NCI-H2029 treated with DMSO at 0.1 percent for 48 hours (cell line): ENCODE data around the gene H2BK1.

Source experiments
- DNase-seq: peaks from one replicate; lab custom pipeline; 2025; lab: John Stamatoyannopoulos, UW

The H2BK1 gene

GRCh38 chr7:151245360-151246101 lies 35.2 kb upstream of the H2BK1 start:
- no peak for DNase-seq

DNA sequence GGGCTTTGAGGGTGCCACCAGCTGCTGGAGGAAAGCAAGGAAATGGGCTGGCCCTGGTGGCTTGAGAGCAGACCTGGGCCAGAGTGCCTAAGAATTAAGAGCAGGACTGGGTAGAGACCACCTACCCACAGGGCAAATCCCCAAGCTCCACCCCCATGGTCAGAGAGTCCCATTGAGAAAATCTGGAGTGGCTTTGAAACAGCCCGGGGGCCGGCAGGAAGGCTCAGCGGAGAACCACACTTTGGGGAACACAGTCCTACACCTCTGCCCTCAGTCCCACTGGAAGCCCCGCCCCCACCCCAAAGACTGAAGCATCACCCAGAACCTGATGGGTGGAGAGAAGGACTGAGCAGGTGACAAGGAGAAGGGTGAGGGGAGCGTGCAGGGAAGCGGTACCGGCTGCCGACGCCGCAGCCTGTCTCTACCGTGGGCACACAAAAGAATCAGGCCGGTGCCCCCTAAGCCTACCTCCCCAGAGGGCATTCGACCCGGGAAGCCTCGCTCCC lies 34.6 kb upstream of the H2BK1 start:
- DNase-seq, result no peak

GRCh38 chr7:151244196-151244840 lies 34.0 kb upstream of the H2BK1 start:
- peak; percentile 25 for DNase-seq

DNA sequence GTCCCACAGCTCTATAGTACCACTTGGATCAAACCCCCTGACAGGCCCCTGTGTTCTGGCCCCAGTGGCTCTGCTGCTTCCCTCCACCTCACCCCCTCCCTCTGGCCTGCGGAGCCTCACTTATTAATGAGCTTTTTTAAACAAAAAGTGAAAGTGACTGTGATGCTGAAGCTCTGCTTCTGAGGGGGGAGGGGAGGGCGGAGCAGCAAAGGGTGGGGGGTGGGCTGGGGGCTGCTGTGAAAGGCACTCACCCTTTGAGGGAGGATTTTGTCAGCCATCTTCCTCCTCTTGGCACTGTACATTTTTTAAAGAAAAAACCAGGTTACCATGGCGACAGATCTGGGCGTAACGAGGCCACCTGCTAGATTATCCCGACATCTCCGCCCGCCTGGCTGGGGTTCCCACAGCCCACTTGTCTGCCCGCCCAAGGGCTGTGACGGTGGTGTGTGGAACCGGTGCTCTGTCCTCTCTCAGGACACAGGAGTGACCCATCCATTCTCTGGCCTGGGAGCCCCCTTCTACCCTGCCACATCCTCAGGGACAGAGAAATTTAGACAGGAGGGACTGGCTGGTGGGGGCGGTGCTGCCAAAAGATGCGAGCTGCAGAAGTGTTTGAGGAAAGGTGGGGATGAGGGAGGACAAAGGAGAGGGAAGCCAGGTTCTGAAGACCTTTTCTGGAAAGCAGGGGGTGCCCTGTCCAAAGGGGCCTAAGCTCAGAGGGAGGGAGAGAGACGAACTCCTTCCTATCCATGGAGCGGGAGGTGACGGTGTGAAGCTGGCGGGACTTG lies 33.3 kb upstream of the H2BK1 start:
- DNase-seq, result no peak

DNA sequence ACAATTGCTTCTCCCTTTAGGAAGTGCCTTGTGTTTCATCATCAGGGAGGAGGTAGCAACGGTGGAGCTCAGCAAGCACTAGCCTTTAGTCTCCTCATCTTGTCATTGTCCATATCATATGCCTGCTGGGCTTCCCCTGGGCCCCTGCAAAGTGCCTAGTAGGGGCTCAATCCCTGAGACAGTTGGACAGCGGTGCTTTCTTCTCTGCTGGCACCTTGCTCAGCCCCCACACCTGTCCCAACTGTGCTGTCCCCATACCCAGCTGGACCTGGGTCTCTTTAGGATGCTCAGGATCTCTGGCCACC lies 32.7 kb upstream of the H2BK1 start:
- DNase-seq, result no peak

DNA sequence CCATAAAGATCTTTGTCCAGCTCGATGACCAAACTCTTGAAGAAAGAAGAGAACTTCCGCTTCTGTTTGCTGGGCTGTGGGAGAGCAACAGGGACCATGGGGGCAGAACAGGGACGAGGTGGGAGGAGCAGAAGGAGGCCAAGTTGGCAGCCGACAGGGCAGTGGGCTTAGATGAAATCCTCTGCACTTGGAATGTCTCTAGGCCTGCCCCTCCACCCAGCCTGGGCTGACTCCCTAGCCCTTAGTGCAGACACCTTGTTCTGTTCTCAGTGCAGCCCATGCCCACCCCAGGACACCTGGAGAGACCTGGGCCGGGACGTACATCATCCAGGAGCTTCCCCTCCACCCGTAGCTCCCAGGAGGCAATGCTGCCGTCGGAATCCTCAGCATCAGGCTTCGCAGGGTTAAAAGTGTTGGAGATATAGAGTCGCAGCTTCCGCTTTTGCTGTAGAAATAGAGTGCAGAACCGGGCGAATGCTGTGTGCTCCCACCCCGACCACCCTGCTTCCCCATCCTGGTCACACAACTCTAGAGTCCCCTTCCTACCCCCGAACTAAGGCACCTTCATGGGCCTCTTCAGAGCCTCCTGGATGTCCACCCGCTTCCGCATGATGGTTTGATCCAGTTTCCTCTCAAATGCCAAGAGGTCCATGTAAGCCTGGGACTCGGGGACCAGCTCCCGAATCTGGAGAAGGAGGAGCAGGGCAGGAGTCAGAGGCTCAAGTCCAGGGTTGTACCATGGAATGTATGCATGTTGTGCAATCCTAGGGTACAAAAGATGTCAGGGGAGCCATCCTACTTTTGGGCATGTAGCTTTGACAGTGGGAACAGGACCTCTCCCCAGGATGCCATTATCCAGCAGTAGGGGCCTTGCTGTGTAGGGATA lies 32.1 kb upstream of the H2BK1 start:
- DNase-seq, result no peak

- no peak for DNase-seq
Measured at GRCh38 chr7:151241755-151242096, 31.4 kb upstream of the H2BK1 start.

- DNase-seq, result no peak
Measured at GRCh38 chr7:151240942-151241754, 30.9 kb upstream of the H2BK1 start.

GRCh38 chr7:151240536-151240935 lies 30.2 kb upstream of the H2BK1 start:
- no peak for DNase-seq

DNA sequence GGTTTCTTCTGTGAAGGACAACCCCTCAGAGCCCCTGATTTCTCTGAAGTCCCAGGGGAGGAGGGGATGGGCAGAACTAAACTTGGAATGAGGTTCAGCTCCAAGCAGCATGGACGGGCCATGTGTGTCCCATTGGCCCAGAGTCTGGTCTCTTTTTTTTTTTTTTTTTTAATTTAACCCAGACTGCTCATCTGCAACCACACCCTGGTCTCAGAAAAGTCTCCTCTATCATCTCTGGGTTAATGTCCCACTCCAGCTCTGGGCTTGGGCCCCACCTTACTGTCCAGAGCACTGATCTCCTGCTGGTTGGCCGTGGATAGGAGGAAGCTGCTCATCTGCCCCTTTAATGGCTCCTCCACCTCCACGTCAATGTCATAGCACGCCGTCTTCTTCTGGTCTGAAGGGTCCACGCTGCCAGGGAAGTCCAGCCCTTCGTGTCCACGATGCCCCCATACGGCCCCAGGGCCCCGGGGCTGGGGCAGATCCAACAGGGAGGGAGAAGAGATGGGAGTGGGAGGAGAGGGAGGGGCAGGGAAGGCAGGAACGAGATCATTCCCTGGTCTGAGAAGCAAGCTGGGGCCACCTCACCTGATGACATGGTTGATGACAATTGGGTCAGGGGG lies 29.7 kb upstream of the H2BK1 start:
- no peak for DNase-seq

DNA sequence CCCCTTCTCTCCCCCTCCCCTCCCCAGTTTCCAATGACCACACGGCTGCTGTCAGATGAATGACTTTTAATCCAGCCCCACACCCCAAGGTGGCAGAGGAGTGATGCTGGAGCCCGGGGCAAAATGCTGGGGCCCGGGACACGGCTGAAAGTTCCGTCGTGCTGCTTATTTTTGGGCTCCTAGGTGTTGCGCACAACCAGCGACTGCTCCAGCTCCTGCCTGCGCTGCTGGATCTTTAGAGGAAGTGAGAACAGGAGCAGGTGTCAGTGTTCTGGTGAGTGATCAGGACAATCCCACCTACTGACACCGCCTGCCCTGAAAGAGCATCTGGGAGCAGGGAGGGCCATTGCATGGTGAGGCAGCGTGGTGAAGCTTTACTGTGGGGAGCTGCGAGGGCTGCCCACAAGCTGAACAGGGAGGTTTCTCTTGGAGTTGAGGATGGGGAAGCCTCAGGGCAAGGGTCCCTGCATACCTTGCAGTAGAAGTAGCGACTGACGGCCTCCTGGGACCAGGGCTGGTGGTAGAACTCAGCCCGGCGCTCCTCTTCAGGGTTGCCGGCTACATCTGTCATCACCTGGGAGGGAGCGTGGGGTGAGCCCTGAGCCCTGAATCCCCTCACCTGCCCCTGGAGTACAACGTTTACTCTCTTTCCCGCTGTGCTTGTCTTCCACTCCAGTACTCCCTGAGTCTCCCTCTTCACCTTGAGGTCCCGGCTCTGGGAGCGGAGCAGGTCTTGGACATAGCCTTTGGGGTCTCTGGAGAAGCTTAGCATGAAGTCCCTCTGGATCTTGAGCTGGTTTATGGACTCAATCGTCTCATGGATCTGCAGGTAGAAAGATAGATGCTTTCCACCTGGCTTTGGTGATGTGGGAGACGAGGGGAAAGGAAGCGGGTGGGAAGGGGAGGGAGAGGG lies 28.9 kb upstream of the H2BK1 start:
- DNase-seq, result no peak

DNA sequence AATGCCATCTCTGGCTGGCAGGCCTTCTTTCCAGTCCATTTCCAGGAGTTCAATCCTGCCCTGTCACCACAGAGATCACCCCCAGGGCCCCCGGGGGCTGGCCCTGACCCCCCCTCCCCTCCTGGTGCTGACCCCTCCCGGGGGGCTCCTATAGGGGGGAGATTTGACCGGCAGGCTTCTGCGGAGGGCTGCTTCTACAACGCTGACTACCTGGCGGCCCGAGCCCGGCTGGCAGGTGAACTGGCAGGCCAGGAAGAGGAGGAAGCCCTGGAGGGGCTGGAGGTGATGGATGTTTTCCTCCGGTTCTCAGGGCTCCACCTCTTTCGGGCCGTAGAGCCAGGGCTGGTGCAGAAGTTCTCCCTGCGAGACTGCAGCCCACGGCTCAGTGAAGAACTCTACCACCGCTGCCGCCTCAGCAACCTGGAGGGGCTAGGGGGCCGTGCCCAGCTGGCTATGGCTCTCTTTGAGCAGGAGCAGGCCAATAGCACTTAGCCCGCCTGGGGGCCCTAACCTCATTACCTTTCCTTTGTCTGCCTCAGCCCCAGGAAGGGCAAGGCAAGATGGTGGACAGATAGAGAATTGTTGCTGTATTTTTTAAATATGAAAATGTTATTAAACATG lies 28.0 kb upstream of the H2BK1 start:
- DNase-seq, result no peak

DNA sequence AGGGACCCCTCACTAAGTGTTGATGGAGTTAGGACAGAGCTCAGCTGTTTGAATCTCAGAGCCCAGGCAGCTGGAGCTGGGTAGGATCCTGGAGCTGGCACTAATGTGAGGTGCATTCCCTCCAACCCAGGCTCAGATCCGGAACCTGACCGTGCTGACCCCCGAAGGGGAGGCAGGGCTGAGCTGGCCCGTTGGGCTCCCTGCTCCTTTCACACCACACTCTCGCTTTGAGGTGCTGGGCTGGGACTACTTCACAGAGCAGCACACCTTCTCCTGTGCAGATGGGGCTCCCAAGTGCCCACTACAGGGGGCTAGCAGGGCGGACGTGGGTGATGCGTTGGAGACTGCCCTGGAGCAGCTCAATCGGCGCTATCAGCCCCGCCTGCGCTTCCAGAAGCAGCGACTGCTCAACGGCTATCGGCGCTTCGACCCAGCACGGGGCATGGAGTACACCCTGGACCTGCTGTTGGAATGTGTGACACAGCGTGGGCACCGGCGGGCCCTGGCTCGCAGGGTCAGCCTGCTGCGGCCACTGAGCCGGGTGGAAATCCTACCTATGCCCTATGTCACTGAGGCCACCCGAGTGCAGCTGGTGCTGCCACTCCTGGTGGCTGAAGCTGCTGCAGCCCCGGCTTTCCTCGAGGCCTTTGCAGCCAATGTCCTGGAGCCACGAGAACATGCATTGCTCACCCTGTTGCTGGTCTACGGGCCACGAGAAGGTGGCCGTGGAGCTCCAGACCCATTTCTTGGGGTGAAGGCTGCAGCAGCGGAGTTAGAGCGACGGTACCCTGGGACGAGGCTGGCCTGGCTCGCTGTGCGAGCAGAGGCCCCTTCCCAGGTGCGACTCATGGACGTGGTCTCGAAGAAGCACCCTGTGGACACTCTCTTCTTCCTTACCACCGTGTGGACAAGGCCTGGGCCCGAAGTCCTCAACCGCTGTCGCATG lies 27.2 kb upstream of the H2BK1 start:
- DNase-seq, result no peak

DNA sequence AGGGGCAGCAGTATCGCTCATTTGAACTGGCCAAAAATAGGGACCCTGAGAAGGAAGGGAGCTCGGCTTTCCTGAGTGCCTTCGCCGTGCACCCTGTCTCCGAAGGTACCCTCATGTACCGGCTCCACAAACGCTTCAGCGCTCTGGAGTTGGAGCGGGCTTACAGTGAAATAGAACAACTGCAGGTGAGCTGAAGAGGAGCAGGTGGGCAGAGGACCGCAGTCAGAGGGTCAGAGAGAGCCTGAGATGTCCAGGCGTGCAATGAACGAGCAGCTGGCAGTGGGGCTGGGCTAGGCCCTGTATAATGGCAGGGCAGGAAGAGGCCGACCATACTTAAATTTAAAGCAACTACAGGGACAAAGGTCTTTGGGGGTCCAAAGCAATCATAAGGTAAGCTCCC lies 26.1 kb upstream of the H2BK1 start:
- DNase-seq, result no peak

DNA sequence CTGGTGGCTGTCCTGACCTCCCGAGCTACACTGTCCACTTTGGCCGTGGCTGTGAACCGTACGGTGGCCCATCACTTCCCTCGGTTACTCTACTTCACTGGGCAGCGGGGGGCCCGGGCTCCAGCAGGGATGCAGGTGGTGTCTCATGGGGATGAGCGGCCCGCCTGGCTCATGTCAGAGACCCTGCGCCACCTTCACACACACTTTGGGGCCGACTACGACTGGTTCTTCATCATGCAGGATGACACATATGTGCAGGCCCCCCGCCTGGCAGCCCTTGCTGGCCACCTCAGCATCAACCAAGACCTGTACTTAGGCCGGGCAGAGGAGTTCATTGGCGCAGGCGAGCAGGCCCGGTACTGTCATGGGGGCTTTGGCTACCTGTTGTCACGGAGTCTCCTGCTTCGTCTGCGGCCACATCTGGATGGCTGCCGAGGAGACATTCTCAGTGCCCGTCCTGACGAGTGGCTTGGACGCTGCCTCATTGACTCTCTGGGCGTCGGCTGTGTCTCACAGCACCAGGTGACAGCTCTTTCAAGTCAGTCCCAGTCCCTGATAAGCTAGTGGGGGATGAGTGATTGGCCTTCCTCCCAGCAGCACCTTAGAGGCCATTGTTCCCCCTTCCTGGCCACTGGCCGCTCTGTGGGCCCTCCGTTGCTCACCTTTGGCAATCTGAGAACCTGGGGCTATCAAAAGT lies 25.0 kb upstream of the H2BK1 start:
- no peak for DNase-seq

DNA sequence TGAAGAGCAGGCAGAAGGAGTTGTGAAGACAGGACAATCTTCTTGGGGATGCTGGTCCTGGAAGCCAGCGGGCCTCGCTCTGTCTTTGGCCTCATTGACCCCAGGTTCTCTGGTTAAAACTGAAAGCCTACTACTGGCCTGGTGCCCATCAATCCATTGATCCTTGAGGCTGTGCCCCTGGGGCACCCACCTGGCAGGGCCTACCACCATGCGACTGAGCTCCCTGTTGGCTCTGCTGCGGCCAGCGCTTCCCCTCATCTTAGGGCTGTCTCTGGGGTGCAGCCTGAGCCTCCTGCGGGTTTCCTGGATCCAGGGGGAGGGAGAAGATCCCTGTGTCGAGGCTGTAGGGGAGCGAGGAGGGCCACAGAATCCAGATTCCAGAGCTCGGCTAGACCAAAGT lies 23.5 kb upstream of the H2BK1 start:
- no peak for DNase-seq

GRCh38 chr7:151232917-151233701 lies 22.8 kb upstream of the H2BK1 start:
- DNase-seq, result no peak
